Muscle of arm (tissue), 12 donors: Measurements from ENCODE around the gene TFCP2L1. TPM values are rescaled to one million over a fixed set of nuclear protein-coding genes. Genes with fewer than 3 reads are reported as not detected.
"Not testable (repeated sequence)": the region's sequence is repeated elsewhere in the genome, so short reads cannot be mapped to it uniquely, and the experiment has no call there.

ENCODE experiments used
- DNase-seq: peaks from one replicate; pipeline ENCODE4 v3.0.0-alpha.2; 2013
- polyA plus RNA-seq, 12 donors: library from polyadenylated mRNA; unstranded; fragments of 120-200 nt; gene quantifications; one replicate each; pipeline ENCODE4 v1.2.1, GENCODE V29; 2013; ENCODE audit not compliant: insufficient read length in 12 of 12

The TFCP2L1 gene
- polyA plus RNA-seq, 12 donors: 0.12 to 2.1 (median 0.44) TPM; not detected in 1

GRCh38 chr2:121272596-121272995 is 12.4 kb downstream of the TFCP2L1 start:
- no peak for DNase-seq

- not testable (repeated sequence) for DNase-seq
These were observed 15.6 kb downstream of the TFCP2L1 start for GRCh38 chr2:121269436-121269835.

- no peak for DNase-seq
These were observed 18.4 kb downstream of the TFCP2L1 start for GRCh38 chr2:121266543-121267106.

GRCh38 chr2:121263996-121264715 is 20.8 kb downstream of the TFCP2L1 start:
- DNase-seq: no peak

GRCh38 chr2:121260370-121261154 is 24.4 kb downstream of the TFCP2L1 start:
- no peak for DNase-seq

GRCh38 chr2:121258051-121258450 is 27.0 kb downstream of the TFCP2L1 start:
- DNase-seq: no peak

- no peak for DNase-seq
These were observed 27.5 kb downstream of the TFCP2L1 start for GRCh38 chr2:121257480-121257840.

- DNase-seq: no peak
These were observed 28.1 kb downstream of the TFCP2L1 start for GRCh38 chr2:121256720-121257479.

GRCh38 chr2:121255358-121255757 is 29.6 kb downstream of the TFCP2L1 start:
- DNase-seq: no peak

- no peak for DNase-seq
These were observed 30.3 kb downstream of the TFCP2L1 start for GRCh38 chr2:121254748-121255147.

- no peak for DNase-seq
These were observed 31.2 kb downstream of the TFCP2L1 start for GRCh38 chr2:121253674-121254240.

- no peak for DNase-seq
These were observed 31.9 kb downstream of the TFCP2L1 start for GRCh38 chr2:121253021-121253673.

GRCh38 chr2:121251497-121251896 is 33.5 kb downstream of the TFCP2L1 start:
- DNase-seq: no peak

GRCh38 chr2:121248766-121249343 is 36.1 kb downstream of the TFCP2L1 start:
- DNase-seq: no peak

- no peak for DNase-seq
These were observed 37.0 kb downstream of the TFCP2L1 start for GRCh38 chr2:121247971-121248370.

GRCh38 chr2:121247534-121247933 is 37.5 kb downstream of the TFCP2L1 start:
- DNase-seq: no peak

- no peak for DNase-seq
These were observed 38.2 kb downstream of the TFCP2L1 start for GRCh38 chr2:121246704-121247255.

- DNase-seq: no peak
These were observed 39.1 kb downstream of the TFCP2L1 start for GRCh38 chr2:121245913-121246312.

- no peak for DNase-seq
These were observed 39.7 kb downstream of the TFCP2L1 start for GRCh38 chr2:121245120-121245820.

- no peak for DNase-seq
These were observed 40.4 kb downstream of the TFCP2L1 start for GRCh38 chr2:121244616-121245015.
